ENCODE data around the gene A3GALT2. TPM values are rescaled to one million over a fixed set of nuclear protein-coding genes. Genes with fewer than 3 reads are reported as not detected.
"Not testable (repeated sequence)": the region's sequence is repeated elsewhere in the genome, so short reads cannot be mapped to it uniquely, and the experiment has no call there.

The A3GALT2 gene
- polyA plus RNA-seq, 1 donor from 2014 or later = not detected

DNA sequence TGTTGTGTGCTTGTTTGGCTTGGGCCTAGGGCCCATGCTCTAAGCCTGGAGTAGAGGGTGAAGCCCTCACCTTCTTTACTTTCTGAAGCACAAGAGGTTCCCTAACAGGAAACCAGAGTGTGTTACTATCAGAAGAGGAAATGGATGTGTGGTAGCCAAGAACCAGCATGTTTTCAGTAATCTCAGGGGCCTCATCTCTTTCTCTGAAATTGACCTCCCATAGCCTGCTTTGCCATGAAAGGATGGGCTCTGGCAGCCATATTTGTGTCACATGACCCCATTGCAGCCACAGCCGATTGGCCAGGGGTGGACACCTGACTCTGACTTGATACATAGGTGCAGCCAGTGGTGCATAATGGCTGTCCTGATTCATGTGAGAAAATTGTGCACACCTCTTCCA is 18.6 kb downstream of the A3GALT2 start:
- Mint-ChIP-seq H3K4me3 (no peak overlapping the region), H3K9me3 (no peaks in the 10 kb centered on the region), H3K4me1 (peaks cover 2 to 4% (median 4%) of the 10 kb centered on the region in 3 donors), H3K36me3 (peaks cover 3% of the 10 kb centered on the region), H3K27me3 (peaks cover 9% of the 10 kb centered on the region), H3K27ac (no peak overlapping the region)

DNA sequence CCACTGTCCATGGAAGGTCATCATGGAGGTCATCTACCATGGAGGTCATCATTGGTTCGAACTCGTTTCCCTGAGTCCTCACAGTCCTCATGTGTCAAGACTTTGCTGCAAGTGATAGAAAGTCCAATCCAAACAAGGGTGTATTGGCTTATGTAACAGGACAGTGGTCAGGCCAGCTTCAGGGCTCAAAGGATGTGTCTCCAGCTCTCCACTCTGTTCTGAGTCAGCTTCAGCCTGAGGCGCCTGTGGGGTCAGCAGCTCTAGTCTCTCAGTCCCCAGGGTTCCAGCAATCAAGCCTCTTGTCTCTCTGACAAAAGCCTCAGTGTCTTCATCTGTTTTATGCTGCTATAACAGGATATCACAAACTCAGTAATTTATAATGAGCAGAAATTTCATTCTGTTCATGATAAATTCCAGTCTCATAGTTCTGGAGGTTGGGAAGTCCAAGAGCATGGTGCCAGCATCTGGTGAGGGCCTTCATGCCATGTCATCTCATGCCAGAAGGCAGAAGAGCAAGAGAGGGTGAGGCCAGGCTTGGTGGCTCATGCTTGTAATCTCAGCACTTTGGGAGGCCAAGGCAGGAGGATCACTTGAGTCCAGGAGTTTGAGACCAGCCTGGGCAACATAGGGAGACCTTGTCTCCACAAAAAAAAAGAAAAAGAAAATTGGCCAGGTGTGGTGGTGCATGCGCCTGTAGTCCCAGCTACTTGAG is 19.5 kb downstream of the A3GALT2 start:
- peak overlapping the region in 1 of 3 donors; percentile 59 for H3K27ac Mint-ChIP-seq
- peaks cover 9% of the 10 kb centered on the region for H3K27me3 Mint-ChIP-seq
- H3K4me3 Mint-ChIP-seq = no peak overlapping the region
- peaks cover 2 to 4% (median 4%) of the 10 kb centered on the region in 3 donors for H3K4me1 Mint-ChIP-seq
- H3K9me3 Mint-ChIP-seq = no peaks in the 10 kb centered on the region
- peaks cover 3% of the 10 kb centered on the region for H3K36me3 Mint-ChIP-seq

DNA sequence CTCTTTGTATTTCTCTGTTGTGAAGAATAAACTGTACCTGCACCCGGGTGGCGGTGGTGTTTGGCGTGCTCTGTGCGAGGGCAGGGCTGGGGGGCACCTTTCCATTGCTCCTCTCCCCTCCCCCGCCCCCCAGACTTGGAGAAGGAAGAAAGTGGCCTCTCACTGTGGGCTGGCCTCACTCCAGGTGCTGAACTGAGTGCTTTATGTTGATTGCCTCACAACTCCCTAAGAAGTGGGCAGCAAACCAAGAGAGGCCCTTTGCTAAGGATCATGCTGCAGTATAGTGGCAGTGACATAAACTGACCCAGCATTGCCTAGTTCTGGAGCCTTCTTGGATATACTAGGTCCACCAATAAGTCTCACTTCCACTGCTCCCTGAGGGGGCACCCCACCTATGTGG is 20.2 kb downstream of the A3GALT2 start:
- H3K27ac Mint-ChIP-seq = no peak overlapping the region

DNA sequence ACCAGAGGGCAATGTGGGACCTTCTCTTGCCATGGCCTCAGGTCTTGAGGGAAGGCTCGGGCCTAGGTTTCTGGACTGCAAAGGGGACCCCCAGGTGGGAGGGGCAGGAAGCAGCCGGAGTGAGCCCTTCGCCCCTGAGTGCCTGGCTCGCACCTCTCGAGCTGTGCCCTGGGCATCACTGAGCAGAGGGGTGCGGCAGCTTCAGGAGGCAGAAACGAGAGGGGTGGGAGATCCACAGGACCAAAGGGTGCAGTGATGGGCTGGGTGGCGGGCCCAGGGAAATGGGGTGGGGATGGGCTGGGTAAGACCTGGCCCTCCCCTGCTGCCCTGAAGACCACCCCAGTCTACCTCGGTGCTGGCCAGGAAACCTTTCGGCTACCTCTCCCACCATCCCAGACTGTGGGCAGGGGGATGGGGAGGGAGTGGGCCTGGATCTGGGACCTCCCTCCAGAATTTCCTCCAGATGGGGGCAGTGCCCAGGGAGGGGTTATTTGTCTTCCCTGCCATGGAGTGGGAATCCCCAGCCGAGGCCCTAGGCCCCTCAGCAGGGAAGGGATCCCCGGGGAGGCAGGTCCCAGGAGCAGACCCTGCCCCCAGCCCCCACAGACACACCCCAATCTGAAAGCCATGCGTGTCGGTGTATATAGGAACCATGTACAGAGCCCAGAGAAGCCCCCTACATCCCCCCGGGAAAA is 21.3 kb downstream of the A3GALT2 start:
- Mint-ChIP-seq H3K27ac (no peak overlapping the region), H3K4me1 (peaks cover 0 to 4% (median 3%) of the 10 kb centered on the region in 3 donors), H3K27me3 (no peaks in the 10 kb centered on the region), H3K36me3 (peaks cover 4% of the 10 kb centered on the region), H3K4me3 (peak overlapping the region in 1 of 4 donors; percentile 46), H3K9me3 (no peaks in the 10 kb centered on the region)

More for the DNA sequence above, 20.2 kb downstream of the A3GALT2 start:
- Mint-ChIP-seq H3K4me3 (no peak overlapping the region), H3K4me1 (peaks cover 0 to 1% (median under 1%) of the 10 kb centered on the region in 3 donors), H3K9me3 (no peaks in the 10 kb centered on the region), H3K36me3 (peaks cover 3% of the 10 kb centered on the region), H3K27me3 (peaks cover 1% of the 10 kb centered on the region)

DNA sequence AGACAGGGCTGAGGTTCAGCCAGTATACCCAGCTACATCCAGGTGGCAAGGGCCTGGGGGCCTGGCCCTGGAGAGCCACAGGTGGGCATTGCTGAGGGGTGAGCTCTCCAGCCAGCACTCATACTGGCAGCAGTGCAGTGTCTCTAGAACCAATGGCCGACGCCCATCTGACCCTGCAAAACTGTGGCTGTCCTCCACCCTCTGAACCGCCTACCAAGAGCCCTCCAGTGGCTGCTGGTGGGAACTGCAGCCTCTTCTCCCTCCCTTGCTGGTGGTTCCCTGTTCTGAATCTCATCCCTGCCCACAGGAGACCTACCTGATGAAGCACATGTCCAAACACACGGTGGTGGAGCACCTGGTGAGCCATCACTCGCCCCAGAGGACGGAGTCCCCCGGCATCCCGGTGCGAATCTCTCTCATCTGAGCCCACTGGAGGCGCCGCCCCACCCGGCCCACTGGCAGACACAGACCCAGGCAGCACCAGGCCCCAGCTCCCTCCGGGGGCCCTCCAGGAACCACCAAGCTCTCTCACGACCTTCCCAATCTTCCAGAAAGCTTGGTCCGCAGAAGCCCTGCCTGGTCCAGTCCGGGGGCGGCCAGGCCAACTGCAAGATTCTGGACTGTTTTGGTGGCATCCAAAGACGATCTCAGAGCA is 22.1 kb downstream of the A3GALT2 start:
- Mint-ChIP-seq H3K36me3 (peaks cover 4% of the 10 kb centered on the region), H3K27ac (no peak overlapping the region), H3K27me3 (no peaks in the 10 kb centered on the region), H3K9me3 (no peaks in the 10 kb centered on the region), H3K4me1 (peaks cover 0 to 4% (median 3%) of the 10 kb centered on the region in 3 donors), H3K4me3 (no peak overlapping the region)

DNA sequence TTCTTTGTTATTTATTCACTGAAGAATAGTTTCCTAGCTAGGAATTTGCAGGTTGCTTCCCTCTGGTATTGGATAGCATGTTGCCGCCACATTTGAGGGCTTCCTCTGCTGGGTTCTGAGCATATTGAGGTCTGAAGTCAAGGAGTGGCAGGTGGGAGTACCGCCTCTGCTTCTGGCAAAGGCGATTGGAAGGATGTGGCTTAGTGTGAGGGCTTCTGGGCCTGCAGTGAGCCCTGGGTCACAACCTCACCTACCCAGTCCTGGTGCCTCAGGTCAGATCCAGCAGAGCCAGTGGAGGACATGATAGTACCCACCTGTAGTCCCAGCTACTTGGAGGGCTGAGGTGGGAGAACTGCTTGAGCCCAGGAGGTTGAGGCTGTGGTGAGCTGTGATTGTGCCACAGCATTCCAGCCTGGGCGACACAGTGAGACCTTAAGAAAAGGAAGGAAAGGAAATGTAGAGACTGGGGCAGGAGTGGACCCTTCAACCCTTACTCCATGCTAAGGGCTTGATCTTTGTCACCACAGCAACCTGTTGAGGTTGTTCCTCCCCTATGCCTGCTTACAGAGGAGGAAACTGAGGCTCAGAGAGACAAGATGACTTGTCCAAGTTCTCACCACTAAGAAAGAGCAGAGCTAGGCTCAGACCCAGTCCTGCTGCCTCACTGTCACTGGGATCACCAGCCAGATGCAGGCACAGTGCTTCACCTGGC is 22.8 kb downstream of the A3GALT2 start:
- Mint-ChIP-seq H3K36me3 (peaks cover 4% of the 10 kb centered on the region), H3K27ac (no peak overlapping the region), H3K4me3 (no peak overlapping the region), H3K9me3 (no peaks in the 10 kb centered on the region), H3K4me1 (peaks cover 0 to 4% (median 3%) of the 10 kb centered on the region in 3 donors), H3K27me3 (no peaks in the 10 kb centered on the region)

DNA sequence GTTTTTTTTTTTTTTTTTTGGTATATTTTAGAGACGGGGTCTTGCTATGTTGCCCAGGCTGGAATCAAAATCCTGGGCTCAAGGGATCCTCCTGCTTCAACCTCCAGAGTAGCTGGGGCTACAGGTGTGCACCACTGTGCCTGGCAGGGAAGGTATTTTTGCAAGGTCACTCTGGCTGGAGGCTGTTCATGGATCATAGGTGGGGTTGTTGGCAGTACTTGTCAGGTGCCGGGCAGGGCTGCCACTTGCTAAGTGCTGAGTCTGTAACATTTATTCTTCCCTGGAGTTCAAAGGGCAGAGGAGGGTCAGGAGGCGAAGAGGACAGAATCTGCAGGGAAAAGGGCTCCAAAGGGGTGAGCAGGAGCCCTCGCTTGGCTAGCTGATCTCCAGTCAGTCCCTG is 24.1 kb downstream of the A3GALT2 start:
- H3K4me1 Mint-ChIP-seq = peaks cover 0 to 4% (median 3%) of the 10 kb centered on the region in 3 donors
- peaks cover 4% of the 10 kb centered on the region for H3K36me3 Mint-ChIP-seq
- H3K27ac Mint-ChIP-seq = no peak overlapping the region
- no peak overlapping the region for H3K4me3 Mint-ChIP-seq
- H3K27me3 Mint-ChIP-seq = no peaks in the 10 kb centered on the region
- no peaks in the 10 kb centered on the region for H3K9me3 Mint-ChIP-seq

DNA sequence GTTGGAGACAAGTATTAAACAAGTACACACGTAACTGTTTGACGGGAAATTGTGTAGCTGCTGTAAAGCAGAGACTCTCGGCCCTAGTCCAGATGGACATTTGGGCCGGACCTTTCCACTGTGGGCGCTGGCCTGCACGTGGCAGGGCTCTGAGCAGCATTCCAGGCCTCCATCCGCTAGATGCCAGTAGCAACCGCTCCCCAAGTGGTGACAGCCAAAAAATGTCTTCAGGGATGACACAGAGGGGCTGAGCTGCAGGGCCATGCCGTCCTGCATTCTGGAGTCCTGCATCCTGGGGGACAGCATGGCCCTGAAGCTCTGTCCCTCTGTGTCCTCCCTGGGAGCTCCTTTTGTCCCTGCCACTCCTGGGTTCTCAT is 24.8 kb downstream of the A3GALT2 start:
- H3K36me3 Mint-ChIP-seq = peaks cover 4% of the 10 kb centered on the region
- peaks cover 0 to 4% (median 3%) of the 10 kb centered on the region in 3 donors for H3K4me1 Mint-ChIP-seq
- no peak overlapping the region for H3K27ac Mint-ChIP-seq

DNA sequence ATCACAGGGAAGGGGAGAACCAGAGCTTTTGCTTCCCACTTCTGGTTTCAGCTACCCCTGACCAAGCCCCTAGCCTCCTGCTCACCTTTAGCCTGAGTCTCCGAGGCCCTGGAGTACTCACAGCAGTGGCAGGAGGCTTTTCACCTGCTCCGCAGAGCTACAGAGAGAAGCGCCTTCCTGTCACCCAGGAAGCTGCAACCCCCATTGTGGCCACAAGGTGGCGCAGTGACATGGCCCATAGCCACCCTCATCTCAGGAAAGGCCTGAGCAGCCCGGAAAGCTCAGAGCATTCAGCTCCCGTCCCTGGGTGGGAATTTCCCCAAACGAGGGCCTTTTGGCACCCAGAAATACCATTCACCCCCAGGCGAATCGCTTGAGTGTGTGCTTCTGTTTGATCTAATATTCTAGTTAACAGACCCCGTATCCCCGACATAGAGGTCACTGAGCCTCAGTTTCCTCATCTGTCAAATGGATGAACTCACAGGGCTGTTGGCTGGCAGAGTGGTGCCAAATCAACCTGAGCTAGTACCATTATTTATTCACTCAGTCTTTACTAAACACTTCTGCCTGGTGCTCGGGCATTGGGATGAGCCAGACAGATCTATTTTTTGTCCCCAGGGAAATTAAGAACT is 25.3 kb downstream of the A3GALT2 start:
- Mint-ChIP-seq H3K36me3 (peaks cover 4% of the 10 kb centered on the region), H3K27me3 (no peaks in the 10 kb centered on the region), H3K9me3 (no peaks in the 10 kb centered on the region), H3K4me1 (peaks cover 0 to 4% (median 3%) of the 10 kb centered on the region in 3 donors), H3K27ac (peak overlapping the region in 1 of 3 donors; percentile 31), H3K4me3 (no peak overlapping the region)

More for the DNA sequence above, 24.8 kb downstream of the A3GALT2 start:
- no peak overlapping the region for H3K4me3 Mint-ChIP-seq
- H3K9me3 Mint-ChIP-seq = no peaks in the 10 kb centered on the region
- no peaks in the 10 kb centered on the region for H3K27me3 Mint-ChIP-seq

DNA sequence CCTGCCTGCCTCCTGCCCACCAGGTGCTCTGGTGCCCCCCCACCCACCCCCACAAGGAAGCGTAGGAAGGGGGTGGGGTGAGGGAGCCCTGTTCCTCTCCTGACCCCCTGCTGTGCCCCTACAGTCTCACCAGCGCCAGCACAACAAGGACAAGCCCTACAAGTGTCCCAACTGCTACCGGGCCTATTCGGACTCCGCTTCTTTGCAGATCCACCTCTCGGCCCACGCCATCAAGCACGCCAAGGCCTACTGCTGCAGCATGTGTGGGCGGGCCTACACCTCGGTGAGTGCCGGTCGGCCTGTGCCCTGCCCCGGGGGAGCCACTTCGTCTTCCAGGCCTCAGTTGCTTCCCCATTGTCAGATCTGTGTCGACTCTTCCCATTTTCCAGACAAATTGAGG is 25.9 kb downstream of the A3GALT2 start:
- Mint-ChIP-seq H3K4me1 (peaks cover 0 to 4% (median 2%) of the 10 kb centered on the region in 3 donors), H3K27me3 (no peaks in the 10 kb centered on the region), H3K9me3 (no peaks in the 10 kb centered on the region), H3K36me3 (peaks cover 4% of the 10 kb centered on the region), H3K27ac (no peak overlapping the region), H3K4me3 (no peak overlapping the region)

DNA sequence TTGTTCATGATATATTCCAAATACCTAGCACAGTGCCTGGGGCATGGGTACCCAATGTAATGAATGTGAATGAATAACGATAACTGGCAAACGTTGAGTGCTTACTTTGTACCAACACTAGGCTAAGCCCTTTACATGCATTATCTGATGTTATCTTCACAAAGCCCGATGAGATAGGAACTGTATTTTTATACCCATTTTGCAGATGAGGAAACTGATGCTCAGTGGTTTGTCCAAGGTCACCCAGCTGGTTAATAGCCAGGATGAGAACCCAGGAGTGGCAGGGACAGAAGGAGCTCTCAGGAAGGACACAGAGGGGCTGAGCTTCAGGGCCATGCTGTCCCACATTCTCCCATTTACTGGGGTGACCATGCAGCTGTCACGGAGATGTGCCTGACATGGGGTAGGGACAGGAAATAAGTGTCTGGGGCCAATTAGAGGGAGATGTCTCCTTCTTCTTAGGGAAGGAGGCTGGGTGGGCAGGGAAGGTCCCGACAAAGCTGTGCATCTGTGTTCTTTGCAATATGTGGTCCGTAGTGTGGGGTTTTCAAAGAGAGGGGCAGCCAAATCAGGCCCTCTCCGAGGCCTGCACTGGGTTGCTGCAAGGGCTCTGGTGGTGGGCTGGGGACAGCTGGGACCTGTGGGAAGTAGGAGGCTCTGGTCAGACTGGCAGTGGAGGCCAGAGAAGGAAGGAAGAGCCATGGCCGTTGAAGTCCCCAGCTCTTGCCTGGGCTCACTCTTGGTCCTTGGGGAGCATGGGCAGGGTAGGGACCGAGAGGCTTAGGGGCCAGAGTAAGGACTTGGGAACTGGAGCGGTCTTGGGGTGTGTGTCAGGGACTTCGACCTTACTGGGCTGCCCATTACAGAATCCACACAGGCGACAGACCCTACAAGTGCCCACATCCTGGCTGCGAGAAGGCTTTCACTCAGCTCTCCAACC is 26.6 kb downstream of the A3GALT2 start:
- Mint-ChIP-seq H3K4me3 (no peak overlapping the region), H3K27ac (peak overlapping the region in 1 of 3 donors; percentile 65), H3K36me3 (peaks cover 4% of the 10 kb centered on the region), H3K4me1 (peaks cover 0 to 4% (median 2%) of the 10 kb centered on the region in 3 donors), H3K9me3 (no peaks in the 10 kb centered on the region), H3K27me3 (no peaks in the 10 kb centered on the region)

DNA sequence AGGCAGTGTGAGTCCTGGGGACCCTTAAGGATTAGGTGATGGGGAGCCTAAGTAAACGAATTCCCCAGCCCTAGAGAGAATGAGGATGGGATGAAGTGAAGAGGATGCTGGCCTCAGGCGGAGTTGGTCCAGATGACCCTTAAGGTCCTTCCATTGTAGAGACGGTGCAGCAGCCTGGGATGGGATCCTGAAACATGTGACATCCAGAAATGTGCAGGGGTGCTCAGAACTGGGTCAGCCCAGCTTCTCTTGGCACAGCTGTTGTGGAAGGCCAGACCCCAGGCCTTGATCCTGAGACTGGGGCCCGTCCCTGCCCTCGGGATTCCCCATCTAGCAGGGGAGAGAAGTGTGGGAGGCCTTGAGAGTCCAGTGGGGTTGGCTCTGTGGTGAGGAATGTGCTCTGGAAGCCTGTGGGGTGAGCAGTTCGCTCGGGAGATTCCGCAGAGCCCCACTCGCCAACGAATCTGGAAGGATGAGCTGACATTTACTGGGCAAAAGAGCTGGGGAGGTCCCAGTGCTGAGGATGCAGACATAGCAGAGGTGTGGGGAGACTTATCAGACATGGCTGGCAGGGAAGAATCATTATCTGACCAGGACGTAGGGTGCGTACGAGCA is 28.1 kb downstream of the A3GALT2 start:
- Mint-ChIP-seq H3K4me1 (peaks cover 0 to 4% (median 2%) of the 10 kb centered on the region in 3 donors), H3K27me3 (no peaks in the 10 kb centered on the region), H3K9me3 (no peaks in the 10 kb centered on the region), H3K36me3 (peaks cover 9% of the 10 kb centered on the region), H3K27ac (no peak overlapping the region), H3K4me3 (no peak overlapping the region)

DNA sequence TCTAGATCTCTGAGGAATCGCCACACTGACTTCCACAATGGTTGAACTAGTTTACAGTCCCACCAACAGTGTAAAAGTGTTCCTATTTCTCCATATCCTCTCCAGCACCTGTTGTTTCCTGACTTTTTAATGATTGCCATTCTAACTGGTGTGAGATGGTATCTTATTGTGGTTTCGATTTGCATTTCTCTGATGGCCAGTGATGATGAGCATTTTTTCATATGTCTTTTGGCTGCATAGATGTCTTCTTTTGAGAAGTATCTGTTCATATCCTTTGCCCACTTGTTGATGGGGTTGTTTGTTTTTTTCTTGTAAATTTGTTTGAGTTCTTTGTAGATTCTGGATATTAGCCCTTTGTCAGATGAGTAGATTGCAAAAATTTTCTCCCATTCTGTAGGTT is 30.3 kb downstream of the A3GALT2 start:
- H3K4me1 Mint-ChIP-seq, H3K9me3 Mint-ChIP-seq, H3K27ac Mint-ChIP-seq, H3K4me3 Mint-ChIP-seq, H3K27me3 Mint-ChIP-seq: not testable (repeated sequence)
- peaks cover 12% of the 10 kb centered on the region for H3K36me3 Mint-ChIP-seq
